Spinal cord (tissue), 10 donors: ENCODE data around the gene UPF3B. TPM values are rescaled to one million over a fixed set of nuclear protein-coding genes. Genes with fewer than 3 reads are reported as not detected.
A peak's percentile ranks its signal among the peaks of the same experiment; 100 is the strongest.

Experiments
- DNase-seq, 6 donors: peaks; one replicate each; pipeline versions ENCODE4 v3.0.0 to v3.0.0-alpha.2; 2013 to 2015; ENCODE audit warnings: low spot score in 6 of 6, low read depth in 4 of 6
- H3K27ac ChIP-seq: one replicate; pipeline ENCODE4 v1.5.1; 2013; ENCODE audit warnings: low read depth, low read length, control low read depth
- H3K27me3 ChIP-seq: one replicate; pipeline ENCODE4 v1.6.1; 2013; ENCODE audit warnings: low read length; ENCODE audit not compliant: control insufficient read depth, insufficient read depth
- H3K36me3 ChIP-seq: one replicate; pipeline ENCODE4 v1.6.1; 2013; ENCODE audit warnings: low read length; ENCODE audit not compliant: control insufficient read depth, insufficient read depth
- H3K4me1 ChIP-seq: one replicate; pipeline ENCODE4 v1.6.1; 2013; ENCODE audit warnings: low read length; ENCODE audit not compliant: control insufficient read depth, insufficient read depth
- H3K4me3 ChIP-seq: one replicate; pipeline ENCODE4 v1.5.1; 2013; ENCODE audit warnings: low read depth, low read length, control low read depth
- H3K9me3 ChIP-seq: one replicate; pipeline ENCODE4 v1.6.1; 2013; ENCODE audit warnings: low read length; ENCODE audit not compliant: control insufficient read depth, insufficient read depth
- WGBS: methylation state at CpG from one replicate; pipeline ENCODE4 v1.1.5; 2013; ENCODE audit warnings: missing lambda C conversion rate; ENCODE audit not compliant: insufficient coverage; 5-methylcytosine and 5-hydroxymethylcytosine counted together
- polyA plus RNA-seq, 2 donors: library from polyadenylated mRNA; unstranded; fragments of 120-200 nt; gene quantifications; one replicate each; pipeline ENCODE4 v1.2.1, GENCODE V29; 2013; ENCODE audit not compliant: insufficient read length in 2 of 2
- total RNA-seq, 2 donors: library from RNA; depleted of rRNA in 1 of 2; stranded (reverse); fragments of 120-200 nt in 1 of 2; fragments of >200 nt in 1 of 2; gene quantifications; one replicate each; pipeline versions ENCODE4 v1.2.3 to v1.2.4, GENCODE V29; 2013 to 2014
- donor health status: healthy.

The UPF3B gene
- total and polyA plus RNA-seq, 4 donors = 3.9 to 25.3 (median 14.9) TPM

DNA sequence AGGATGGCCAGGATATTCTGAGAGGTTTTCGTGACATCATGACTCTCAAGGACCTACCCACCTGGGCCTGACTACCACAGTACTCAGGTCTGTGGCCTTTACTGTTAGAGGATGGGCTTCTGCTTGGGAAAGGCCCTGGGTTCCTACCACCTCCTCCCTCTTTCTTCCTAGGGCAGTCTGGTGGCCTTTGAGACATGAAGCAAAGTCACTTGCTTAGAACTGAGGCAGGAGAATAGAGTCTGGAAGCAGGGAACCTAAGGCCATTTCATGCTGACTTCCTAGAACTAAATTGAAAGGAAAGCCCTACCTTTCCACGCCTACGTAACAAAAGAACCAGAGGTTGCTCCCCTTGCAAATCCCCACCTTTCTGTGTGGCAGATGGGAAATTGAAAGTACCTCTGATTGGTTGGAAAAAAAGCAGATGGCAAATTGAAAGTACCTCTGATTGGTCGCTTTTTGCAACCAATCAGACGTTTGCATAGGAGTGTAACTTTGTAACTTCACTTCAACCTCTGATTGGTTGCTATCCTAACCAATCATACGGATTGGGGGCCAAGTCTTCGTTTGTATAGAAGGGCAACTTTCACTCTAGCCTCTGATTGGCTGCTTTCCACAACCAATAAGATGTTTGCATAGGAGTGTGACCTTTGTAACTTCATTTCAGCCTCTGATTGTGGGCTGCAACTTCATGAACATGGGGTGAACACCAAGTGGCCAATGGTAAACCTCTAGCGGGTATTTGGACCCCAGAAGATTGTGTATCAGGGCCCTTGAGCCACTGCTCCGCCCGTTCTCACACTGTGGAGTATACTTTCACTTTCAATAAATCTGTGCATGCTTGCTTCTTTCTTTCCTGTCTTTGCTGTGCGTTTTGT, 33.0 kb upstream of the UPF3B start:
- Histone ChIP-seq H3K4me3 (no peak overlapping the region), H3K9me3 (no peaks in the 10 kb centered on the region), H3K36me3 (no peaks in the 10 kb centered on the region), H3K27ac (no peak overlapping the region), H3K27me3 (no peaks in the 10 kb centered on the region), H3K4me1 (peaks cover 8% of the 10 kb centered on the region)
- WGBS = 72% methylated on average over 4 of the region's 11 CpGs
- DNase-seq = no peak

DNA sequence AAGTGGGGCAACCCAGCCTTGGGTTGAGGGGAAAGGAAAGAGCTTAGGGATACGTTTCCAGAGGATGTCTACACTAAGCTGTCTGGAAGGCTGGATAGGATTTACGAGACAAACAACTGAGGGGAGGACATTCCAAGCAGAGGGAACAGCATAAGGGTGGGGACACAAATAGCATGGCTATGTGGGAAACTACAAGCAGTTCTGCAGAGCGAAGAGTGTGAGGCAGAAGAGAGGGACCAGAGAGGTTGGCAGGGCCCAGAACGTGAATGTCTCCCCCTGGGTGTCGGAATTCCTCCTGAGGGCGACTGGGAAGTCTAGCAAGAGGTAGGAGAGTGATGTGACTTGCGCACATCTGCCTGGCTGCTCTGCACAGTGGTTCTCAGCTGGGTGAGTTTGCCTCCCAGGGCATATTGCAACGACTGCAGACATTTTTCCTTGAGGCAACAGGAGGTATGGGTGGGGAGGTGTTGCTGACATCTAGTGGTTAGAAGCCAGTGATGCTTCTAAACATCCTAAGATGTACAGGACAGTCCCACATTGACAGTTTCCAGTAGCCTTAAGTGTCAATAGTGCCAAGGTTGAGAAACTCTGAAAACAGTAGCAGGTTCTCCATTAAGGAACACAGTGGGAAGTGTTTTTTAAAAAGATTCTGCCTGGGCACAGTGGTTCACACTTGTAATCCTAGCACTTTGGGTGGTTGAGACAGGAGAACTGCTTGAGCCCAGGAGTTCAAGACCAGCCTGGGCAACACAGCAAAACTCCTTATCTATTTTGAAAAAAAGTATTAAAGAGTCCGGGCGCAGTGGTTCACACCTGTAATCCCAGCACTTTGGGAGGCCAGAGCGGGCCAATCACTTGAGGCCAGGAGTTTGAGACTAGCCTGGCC, 28.0 kb upstream of the UPF3B start:
- H3K27me3 ChIP-seq = no peaks in the 10 kb centered on the region
- DNase-seq = peak in 2 of 6 donors; percentile 56 to 72
- H3K4me1 ChIP-seq = no peaks in the 10 kb centered on the region
- H3K9me3 ChIP-seq = no peaks in the 10 kb centered on the region
- WGBS = 53% methylated on average over 10 of the region's 11 CpGs
- H3K4me3 ChIP-seq = no peak overlapping the region
- H3K36me3 ChIP-seq = no peaks in the 10 kb centered on the region
- no peak overlapping the region for H3K27ac ChIP-seq

DNA sequence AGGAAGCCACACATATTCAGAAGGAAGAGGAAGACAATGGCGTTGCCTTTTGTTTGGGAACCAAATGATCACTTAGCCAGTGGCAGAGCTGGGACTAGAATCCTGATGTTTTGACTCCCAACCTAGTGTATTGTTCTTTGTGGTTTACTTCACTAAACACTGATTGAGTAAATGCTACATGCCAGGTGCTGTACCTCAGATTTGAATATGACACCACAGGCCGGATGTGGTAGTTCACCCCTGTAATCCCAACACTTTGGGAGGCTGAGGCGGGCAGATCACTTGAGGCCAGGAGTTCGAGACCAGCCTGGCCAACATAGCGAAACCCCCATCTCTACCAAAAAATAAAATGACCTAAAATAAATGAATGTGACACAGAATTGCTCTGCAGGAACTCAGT, 27.3 kb upstream of the UPF3B start:
- Histone ChIP-seq H3K27me3 (no peaks in the 10 kb centered on the region), H3K36me3 (no peaks in the 10 kb centered on the region), H3K4me1 (no peaks in the 10 kb centered on the region), H3K4me3 (no peak overlapping the region), H3K9me3 (no peaks in the 10 kb centered on the region), H3K27ac (no peak overlapping the region)
- WGBS = 50% methylated on average over 1 of the region's 5 CpGs
- no peak for DNase-seq

DNA sequence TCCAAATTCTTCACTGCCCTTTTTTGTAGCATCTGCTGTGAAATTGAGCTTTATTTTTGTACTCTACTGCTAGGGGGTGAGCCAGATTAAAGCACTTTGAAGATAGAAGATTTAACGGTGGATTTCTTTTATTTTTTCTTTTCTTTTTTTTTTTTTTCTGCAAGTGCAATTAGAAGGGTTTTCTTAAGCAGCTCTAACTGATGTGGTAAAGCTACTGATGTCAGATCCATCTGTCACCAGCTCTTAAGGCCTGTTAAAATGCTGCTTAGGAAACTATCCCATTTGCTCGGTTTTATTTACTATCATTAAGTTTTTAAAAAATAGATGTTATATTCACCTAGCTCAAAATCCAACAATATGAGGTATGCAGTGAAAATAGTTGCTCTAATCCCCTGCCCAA, 26.0 kb upstream of the UPF3B start:
- Histone ChIP-seq H3K4me1 (no peaks in the 10 kb centered on the region), H3K27ac (no peak overlapping the region), H3K27me3 (no peaks in the 10 kb centered on the region), H3K4me3 (no peak overlapping the region), H3K9me3 (no peaks in the 10 kb centered on the region), H3K36me3 (no peaks in the 10 kb centered on the region)
- no CpG with 5 or more reads among the region's 2 CpGs for WGBS
- DNase-seq = no peak

DNA sequence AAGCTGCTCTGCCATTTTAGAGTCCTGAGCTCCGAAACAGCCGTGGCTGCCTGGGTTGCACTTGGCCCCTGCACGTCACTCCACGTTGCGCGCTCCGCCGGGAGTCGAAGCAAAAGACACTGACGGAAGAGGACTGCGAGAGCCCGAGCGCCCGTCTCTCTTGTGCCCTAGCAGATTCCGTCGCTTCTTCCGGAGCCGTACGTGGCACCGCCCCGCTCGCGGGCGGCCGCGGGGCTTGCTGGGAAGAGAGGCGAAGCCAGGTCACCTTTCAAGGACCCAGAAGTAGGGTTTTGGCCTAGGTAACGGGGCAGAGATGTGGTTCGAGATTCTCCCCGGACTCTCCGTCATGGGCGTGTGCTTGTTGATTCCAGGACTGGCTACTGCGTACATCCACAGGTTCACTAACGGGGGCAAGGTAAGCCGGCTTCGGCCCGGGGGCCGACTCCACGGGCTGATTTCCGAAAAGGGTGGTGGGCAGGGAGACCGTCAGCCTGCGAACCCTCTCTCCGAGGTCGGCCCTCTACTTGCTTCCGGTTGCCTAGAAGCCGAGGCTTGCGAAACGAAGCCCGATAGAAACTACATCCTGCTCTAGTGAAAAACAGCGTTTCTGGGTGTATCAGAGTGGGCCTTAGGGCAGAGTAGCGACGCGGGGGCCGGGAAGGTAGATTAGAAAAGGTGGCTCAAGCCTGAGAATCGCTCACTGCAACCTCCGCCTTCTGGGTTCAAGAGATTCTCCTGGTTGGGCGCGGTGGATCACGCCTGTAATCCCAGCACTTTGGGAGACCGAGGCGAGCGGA, 19.0 kb upstream of the UPF3B start, which contains the start of the genes NDUFA1 and RNF113A:
Gene NDUFA1 (plus strand): TSS at position 234 of the 797 bp plus-strand sequence. CDS start 80 bp downstream, at position 314.
Gene RNF113A (minus strand): TSS at position 135 of the 797 bp plus-strand sequence. CDS start 120 bp downstream, at position 15.
- Histone ChIP-seq H3K27me3 (no peaks in the 10 kb centered on the region), H3K9me3 (peaks cover 2% of the 10 kb centered on the region), H3K4me1 (peaks cover 5% of the 10 kb centered on the region), H3K4me3 (peak within 1 kb of the TSS; percentile 69), H3K27ac (peak within 1 kb of the TSS; percentile 93), H3K36me3 (peaks cover 6% of the 10 kb centered on the region)
- DNase-seq = peak; percentile 66 to 95 (median 72)
- WGBS = 24% methylated on average over 59 of the region's 62 CpGs

DNA sequence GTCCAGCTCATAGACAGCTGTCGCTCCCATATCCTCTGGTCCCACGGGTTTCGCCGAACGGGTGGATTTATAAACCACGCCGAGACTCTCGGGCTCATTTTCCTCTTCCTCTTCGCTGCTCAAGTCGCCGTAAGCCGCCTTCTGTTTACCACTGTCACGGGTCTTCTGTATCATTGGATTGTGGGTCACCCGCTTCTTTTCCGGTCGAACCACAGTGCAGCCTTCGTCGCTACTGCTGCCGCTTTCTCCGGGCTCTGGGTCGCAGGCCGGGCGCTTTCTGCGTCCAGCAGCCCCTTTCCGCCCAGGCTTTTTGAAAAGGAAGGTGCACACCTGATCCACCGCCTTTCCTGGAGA, 18.5 kb upstream of the UPF3B start:
- peaks cover 5% of the 10 kb centered on the region for H3K4me1 ChIP-seq
- peaks cover 2% of the 10 kb centered on the region for H3K9me3 ChIP-seq
- peak overlapping the region; percentile 93 for H3K27ac ChIP-seq
- WGBS = 23% methylated on average over 26 of the region's 26 CpGs
- no peaks in the 10 kb centered on the region for H3K27me3 ChIP-seq
- no peak for DNase-seq
- H3K36me3 ChIP-seq = peaks cover 6% of the 10 kb centered on the region
- peak overlapping the region; percentile 69 for H3K4me3 ChIP-seq

DNA sequence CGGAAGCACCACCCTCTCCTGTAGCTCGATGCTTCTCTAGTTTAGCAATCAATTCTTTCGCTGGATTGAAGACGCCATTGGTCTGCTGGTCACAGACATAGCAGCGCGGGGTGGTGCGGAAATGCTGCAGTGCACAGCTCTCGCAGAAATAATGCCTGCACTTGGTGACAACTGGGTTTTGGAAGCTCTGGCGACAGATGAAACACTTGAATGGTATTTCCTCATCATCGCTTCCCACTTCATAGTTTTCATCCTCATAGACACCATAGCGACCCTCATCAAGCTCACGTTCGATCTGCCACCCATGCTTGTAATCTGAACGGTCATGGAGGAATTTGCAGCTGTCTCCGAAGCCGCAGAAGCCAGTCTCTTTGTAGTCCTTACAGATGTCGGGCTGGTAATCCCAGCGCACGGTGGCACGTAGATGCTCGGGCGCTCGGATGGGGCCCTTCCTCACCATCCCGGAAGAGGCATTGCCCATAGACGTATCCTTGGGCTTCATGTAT, 17.9 kb upstream of the UPF3B start:
- Histone ChIP-seq H3K9me3 (peaks cover 2% of the 10 kb centered on the region), H3K27ac (peak overlapping the region; percentile 93), H3K4me3 (peak overlapping the region; percentile 69), H3K36me3 (peaks cover 6% of the 10 kb centered on the region), H3K4me1 (peaks cover 5% of the 10 kb centered on the region), H3K27me3 (no peaks in the 10 kb centered on the region)
- 27% methylated on average over 19 of the region's 25 CpGs for WGBS
- DNase-seq = peak in 2 of 6 donors; percentile 46 to 75

DNA sequence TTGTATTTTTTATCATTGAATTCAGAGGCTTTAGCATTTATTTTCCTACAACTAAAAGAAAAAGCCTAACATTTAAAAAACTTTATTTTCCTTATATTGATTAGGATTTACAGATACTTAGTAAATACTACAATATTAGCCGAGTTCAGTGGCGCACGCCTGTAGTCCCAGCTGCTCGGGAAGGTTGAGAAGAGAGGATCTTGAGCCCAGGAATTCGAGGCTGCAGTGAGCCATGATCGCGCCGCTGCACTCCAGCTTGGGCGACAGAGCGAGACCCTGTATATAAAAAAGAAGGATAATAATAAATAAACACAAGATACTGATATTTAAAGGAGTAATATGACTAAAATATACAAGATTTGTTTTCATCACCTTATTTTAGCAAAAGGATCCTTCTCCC, 681 bp upstream of the UPF3B start:
- no peaks in the 10 kb centered on the region for H3K9me3 ChIP-seq
- DNase-seq = peak in 1 of 6 donors; percentile 18
- no CpG with 5 or more reads among the region's 10 CpGs for WGBS
- H3K36me3 ChIP-seq = peaks cover 2% of the 10 kb centered on the region
- no peaks in the 10 kb centered on the region for H3K27me3 ChIP-seq
- H3K4me3 ChIP-seq = peak overlapping the region; percentile 72
- no peaks in the 10 kb centered on the region for H3K4me1 ChIP-seq
- peak overlapping the region; percentile 69 for H3K27ac ChIP-seq

DNA sequence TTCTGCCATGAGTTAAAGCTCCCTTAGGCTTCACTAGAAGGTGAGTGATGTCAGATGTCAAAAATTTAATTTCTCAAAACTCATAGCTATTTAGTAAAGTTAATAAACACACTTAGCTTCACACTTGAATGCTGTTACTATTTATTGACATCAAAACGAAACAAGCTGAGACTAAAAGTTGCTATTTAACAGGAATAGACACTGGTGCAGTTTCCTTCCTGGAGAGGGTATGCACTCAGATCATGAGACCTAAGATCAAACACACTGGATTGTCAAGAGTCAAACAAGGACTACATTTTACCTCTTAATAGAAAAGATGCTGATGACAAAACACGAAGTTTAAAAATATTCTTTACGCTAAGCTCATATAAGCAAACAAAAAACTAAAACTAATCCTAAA, 18.9 kb downstream of the UPF3B start:
- Histone ChIP-seq H3K4me3 (no peak overlapping the region), H3K27me3 (no peaks in the 10 kb centered on the region), H3K9me3 (no peaks in the 10 kb centered on the region), H3K27ac (no peak overlapping the region), H3K4me1 (no peaks in the 10 kb centered on the region), H3K36me3 (peaks cover 14% of the 10 kb centered on the region)
- no CpG with 5 or more reads among the region's 3 CpGs for WGBS
- no peak for DNase-seq
